GM12892 (cell line): ENCODE data around the gene FSHR.

Source experiments
- POLR2A ChIP-seq: IDR thresholded peaks from 2 replicates; pipeline ENCODE4 v1.6.1; 2011; ENCODE audit warnings: low read depth, low read length, control low read depth
- POLR2AphosphoS5 ChIP-seq: IDR thresholded peaks from 2 replicates; pipeline ENCODE4 v1.6.1; 2011; ENCODE audit warnings: low read depth, low read length, control low read depth
- TAF1 ChIP-seq: IDR thresholded peaks from 2 replicates; pipeline ENCODE4 v1.6.1; 2011; ENCODE audit warnings: low read depth, mild to moderate bottlenecking, control low read depth, low read length, borderline replicate concordance

DNA sequence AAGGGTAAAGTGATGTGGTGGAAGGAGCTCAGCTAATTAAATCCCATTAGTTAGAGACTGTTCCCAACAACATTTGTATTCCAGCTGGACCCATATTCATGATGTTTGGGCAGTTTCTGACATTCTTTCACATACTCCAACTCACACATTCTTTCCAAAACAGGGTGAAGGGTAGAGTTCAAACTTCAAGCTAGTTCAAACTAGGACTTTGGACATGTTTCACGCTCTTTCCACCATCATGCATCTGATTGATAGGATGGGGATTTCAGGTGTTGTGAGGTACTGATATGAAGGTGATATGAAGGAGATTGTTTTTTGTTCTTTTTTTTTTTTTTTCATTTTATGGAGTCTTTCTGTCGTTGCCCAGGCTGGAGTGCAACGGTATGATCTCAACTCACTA, 201.7 kb downstream of the FSHR start:
- TF ChIP-seq TAF1 = no peak
- no peak for TF ChIP-seq POLR2A
- TF ChIP-seq POLR2AphosphoS5 = no peak
